ENCODE data around the gene TMEM131.
A peak's percentile ranks its signal among the peaks of the same experiment; 100 is the strongest.
"Not testable (repeated sequence)": the region's sequence is repeated elsewhere in the genome, so short reads cannot be mapped to it uniquely, and the experiment has no call there.

Gene TMEM131

GRCh38 chr2:97995734-97996624, at the start of gene TMEM131:
Gene TMEM131, minus strand, starts transcription at chr2:97995948. Its CDS starts 286 bp downstream, at chr2:97995662.
- peak; percentile 92 for TF ChIP-seq ZFX (IDR thresholded peaks at IDR 0.05)
- TF ChIP-seq CTCF (conservative IDR thresholded peaks at IDR 0.05): no peak
- peak within 1 kb of the TSS; percentile 94 for H3K27ac ChIP-seq

- not testable (repeated sequence) for H3K27ac ChIP-seq
Observed at GRCh38 chr2:98044730-98045129, 49.0 kb upstream of the TMEM131 start.

DNA sequence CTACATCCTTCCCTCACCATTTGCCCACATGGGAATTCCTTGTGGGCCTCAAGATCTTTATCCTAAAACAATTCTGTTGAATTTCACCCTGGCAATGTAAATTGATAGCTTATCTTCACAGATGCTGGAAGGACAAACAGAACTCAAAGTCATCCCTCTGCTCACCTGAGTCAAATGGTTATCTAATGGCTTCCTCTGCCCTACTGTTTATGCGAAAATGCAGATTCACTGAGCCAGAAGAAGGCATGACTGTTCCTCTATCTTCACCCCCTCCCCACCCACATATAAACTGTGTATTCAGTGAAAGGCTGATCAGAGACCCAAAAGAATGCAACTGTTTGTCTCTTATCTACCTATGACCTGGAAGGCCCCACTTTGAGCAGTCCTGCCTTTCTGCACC, 47.4 kb upstream of the TMEM131 start:
- TF ChIP-seq CTCF (conservative IDR thresholded peaks at IDR 0.05): no peak
- no peak for TF ChIP-seq ZFX (IDR thresholded peaks at IDR 0.05)
- H3K27ac ChIP-seq: no peak overlapping the region

- H3K27ac ChIP-seq: no peak overlapping the region
- TF ChIP-seq CTCF (conservative IDR thresholded peaks at IDR 0.05) (no peak), ZFX (IDR thresholded peaks at IDR 0.05) (no peak)
Observed at GRCh38 chr2:98040331-98040939, 44.7 kb upstream of the TMEM131 start.

- H3K27ac ChIP-seq: no peak overlapping the region
- TF ChIP-seq CTCF (conservative IDR thresholded peaks at IDR 0.05): no peak
- TF ChIP-seq ZFX (IDR thresholded peaks at IDR 0.05): no peak
Observed at GRCh38 chr2:98039085-98039756, 43.5 kb upstream of the TMEM131 start.

DNA sequence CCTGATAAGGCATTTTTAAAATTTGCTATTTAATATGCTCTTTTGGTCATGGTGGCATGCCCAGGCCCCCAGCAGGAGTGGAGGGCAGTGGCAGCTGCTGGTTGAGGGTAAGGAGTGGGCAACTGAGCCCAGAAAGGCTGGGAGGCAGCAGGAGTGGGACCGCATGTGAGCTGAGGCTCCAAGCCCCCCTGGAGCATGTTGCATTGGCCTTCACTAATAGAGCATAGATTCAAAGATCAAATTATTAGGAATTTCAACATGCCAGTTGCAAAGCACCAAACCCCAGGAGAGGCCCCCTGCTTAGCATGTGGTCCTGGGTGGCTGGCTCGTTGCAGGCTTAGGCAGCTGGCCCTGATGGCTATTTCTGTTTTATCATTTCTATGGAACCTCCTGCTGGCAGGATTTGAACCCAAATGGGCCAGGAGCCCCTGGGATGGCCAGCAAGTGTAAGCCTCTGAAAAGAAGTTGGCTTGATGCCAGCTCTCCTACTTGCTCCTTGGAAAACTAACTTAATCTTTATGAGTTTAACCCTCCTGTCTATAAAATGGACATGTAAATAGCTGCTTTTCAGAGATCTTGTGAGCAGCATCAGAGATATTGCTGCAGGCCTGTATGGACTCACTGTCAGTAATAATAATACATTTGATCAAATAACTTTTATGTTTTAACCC, 42.1 kb upstream of the TMEM131 start:
- H3K27ac ChIP-seq: no peak overlapping the region
- TF ChIP-seq ZFX (IDR thresholded peaks at IDR 0.05) (no peak), CTCF (conservative IDR thresholded peaks at IDR 0.05) (no peak)

- no peak overlapping the region for H3K27ac ChIP-seq
- TF ChIP-seq ZFX (IDR thresholded peaks at IDR 0.05) (no peak), CTCF (conservative IDR thresholded peaks at IDR 0.05) (no peak)
Observed at GRCh38 chr2:98037206-98037605, 41.5 kb upstream of the TMEM131 start.
